AG10803 (cell line): ENCODE data around the gene ANKRD66.
"Not testable (repeated sequence)": the region's sequence is repeated elsewhere in the genome, so short reads cannot be mapped to it uniquely, and the experiment has no call there.

Experiments
- DNase-seq: peaks from one replicate; pipeline ENCODE4 v3.0.0; 2010; ENCODE audit warnings: low read depth
- H3K4me3 ChIP-seq: 2 replicates; pipeline ENCODE4 v1.5.1; 2011; ENCODE audit warnings: mild to moderate bottlenecking, low read length, control low read depth
- CTCF ChIP-seq: conservative IDR thresholded peaks from 2 replicates; pipeline ENCODE4 v1.5.1; 2011; ENCODE audit warnings: mild to moderate bottlenecking, low read length, control low read depth, inconsistent platforms

ANKRD66 gene

GRCh38 chr6:46736906-46737305 is 9.8 kb upstream of the ANKRD66 start:
- no peak overlapping the region for H3K4me3 ChIP-seq
- DNase-seq: no peak
- TF ChIP-seq CTCF: no peak

GRCh38 chr6:46741482-46741881 is 5.3 kb upstream of the ANKRD66 start:
- DNase-seq: no peak
- no peak overlapping the region for H3K4me3 ChIP-seq
- no peak for TF ChIP-seq CTCF

GRCh38 chr6:46741910-46742309 is 4.8 kb upstream of the ANKRD66 start:
- no peak for DNase-seq
- TF ChIP-seq CTCF: no peak
- H3K4me3 ChIP-seq: no peak overlapping the region

GRCh38 chr6:46743425-46744158 is 3.1 kb upstream of the ANKRD66 start:
- DNase-seq: no peak
- no peak overlapping the region for H3K4me3 ChIP-seq
- no peak for TF ChIP-seq CTCF

- not testable (repeated sequence) for DNase-seq, H3K4me3 ChIP-seq
Measured at GRCh38 chr6:46744159-46744725, 2.5 kb upstream of the ANKRD66 start.

- no peak for TF ChIP-seq CTCF
- DNase-seq: no peak
- H3K4me3 ChIP-seq: no peak overlapping the region
Measured at GRCh38 chr6:46745973-46746372, 760 bp upstream of the ANKRD66 start.

GRCh38 chr6:46748940-46749503 is 2.3 kb downstream of the ANKRD66 start:
- TF ChIP-seq CTCF: no peak
- no peak for DNase-seq
- no peak overlapping the region for H3K4me3 ChIP-seq
